ENCODE results near the gene C1orf87.

GRCh38 chr1:60025552-60025951 is 48.0 kb downstream of the C1orf87 start:
- TF ChIP-seq ARNTL (CRISPR knock-in tag; IDR thresholded peaks at IDR 0.05; ENCODE audit: borderline replicate concordance, low read depth) (no peak), TCF4 (CRISPR knock-in tag; IDR thresholded peaks at IDR 0.05; ENCODE audit: borderline replicate concordance) (no peak), POU6F1 (CRISPR knock-in tag; IDR thresholded peaks at IDR 0.05; ENCODE audit: borderline replicate concordance, low read depth) (no peak), ZC3H10 (CRISPR knock-in tag; IDR thresholded peaks at IDR 0.05) (no peak), PPARA (CRISPR knock-in tag; IDR thresholded peaks at IDR 0.05; ENCODE audit: borderline replicate concordance) (no peak), PATZ1 (CRISPR knock-in tag; IDR thresholded peaks at IDR 0.05; ENCODE audit: borderline replicate concordance) (no peak), ISL1 (CRISPR knock-in tag; IDR thresholded peaks at IDR 0.05) (no peak)

All from SK-N-SH treated with all-trans-retinoic acid at 6 μM for 48 hours (cell line).